MCF 10A (cell line): ENCODE data around the gene TMPRSS9. TPM values are rescaled to one million over a fixed set of nuclear protein-coding genes. Genes with fewer than 3 reads are reported as not detected.
"Not testable (repeated sequence)": the region's sequence is repeated elsewhere in the genome, so short reads cannot be mapped to it uniquely, and the experiment has no call there.

Experiments
- BruUV-seq: library from RNA; stranded (reverse); fragments of 400-500 nt; replicated peaks from 2 replicates; lab custom pipeline; 2021; lab: Mats Ljungman, UMichigan
- CTCF ChIA-PET: fragments of 300-600 bp; sonication (Branson Sonifier 250); formaldehyde crosslinking; extraction: SDS; loops from one replicate; lab custom pipeline; 2021; ENCODE audit warnings: antibody characterized with exemption, inconsistent platforms; lab: Yijun Ruan, JAX
- POLR2A ChIA-PET: fragments of 300-600, 350-650 bp; sonication (Branson Sonifier 250); formaldehyde crosslinking; extraction: SDS; loops from one replicate; lab custom pipeline; 2020; ENCODE audit warnings: antibody characterized with exemption, inconsistent platforms; lab: Yijun Ruan, JAX
- DNase-seq: peaks from one replicate; pipeline ENCODE4 v3.0.0-alpha.2; 2018; ENCODE audit not compliant: unreplicated experiment
- H3K27ac Mint-ChIP-seq: one replicate; pipeline ENCODE4 v1.8.0; 2022; ENCODE audit warnings: mild to moderate bottlenecking, low read depth, mixed read lengths; ENCODE audit not compliant: unreplicated experiment
- H3K27me3 Mint-ChIP-seq: one replicate; pipeline ENCODE4 v1.8.0; 2022; ENCODE audit warnings: mixed read lengths; ENCODE audit not compliant: insufficient read depth, unreplicated experiment
- H3K36me3 Mint-ChIP-seq: one replicate; pipeline ENCODE4 v1.8.0; 2022; ENCODE audit warnings: mild to moderate bottlenecking, moderate library complexity, mixed read lengths; ENCODE audit not compliant: insufficient read depth, unreplicated experiment
- H3K4me1 Mint-ChIP-seq: one replicate; pipeline ENCODE4 v1.8.0; 2022; ENCODE audit warnings: mixed read lengths; ENCODE audit not compliant: insufficient read depth, unreplicated experiment
- H3K4me3 Mint-ChIP-seq: one replicate; pipeline ENCODE4 v1.8.0; 2022; ENCODE audit warnings: mild to moderate bottlenecking, moderate library complexity, mixed read lengths; ENCODE audit not compliant: unreplicated experiment
- H3K9me3 Mint-ChIP-seq: one replicate; pipeline ENCODE4 v1.8.0; 2022; ENCODE audit warnings: mixed read lengths; ENCODE audit not compliant: unreplicated experiment
- intact Hi-C: fragments of 100-400 bp; cut with micrococcal nuclease; formaldehyde crosslinking; loops from 2 replicates; pipeline ENCODE4 v1.14.1; 2022
- total RNA-seq: library from RNA; stranded (reverse); gene quantifications from 2 replicates; pipeline ENCODE4 v1.2.3, GENCODE V29; 2022
- TF ChIP-seq, protein P1 (sequence below): fragments of 200-600 bp; IDR thresholded peaks from one replicate; pipeline ENCODE4 v1.8.0; 2022; ENCODE audit warnings: antibody characterized with exemption, mild to moderate bottlenecking; ENCODE audit not compliant: unreplicated experiment

TMPRSS9 gene
- total RNA-seq, 1 experiment from 2014 or later: not detected

DNA sequence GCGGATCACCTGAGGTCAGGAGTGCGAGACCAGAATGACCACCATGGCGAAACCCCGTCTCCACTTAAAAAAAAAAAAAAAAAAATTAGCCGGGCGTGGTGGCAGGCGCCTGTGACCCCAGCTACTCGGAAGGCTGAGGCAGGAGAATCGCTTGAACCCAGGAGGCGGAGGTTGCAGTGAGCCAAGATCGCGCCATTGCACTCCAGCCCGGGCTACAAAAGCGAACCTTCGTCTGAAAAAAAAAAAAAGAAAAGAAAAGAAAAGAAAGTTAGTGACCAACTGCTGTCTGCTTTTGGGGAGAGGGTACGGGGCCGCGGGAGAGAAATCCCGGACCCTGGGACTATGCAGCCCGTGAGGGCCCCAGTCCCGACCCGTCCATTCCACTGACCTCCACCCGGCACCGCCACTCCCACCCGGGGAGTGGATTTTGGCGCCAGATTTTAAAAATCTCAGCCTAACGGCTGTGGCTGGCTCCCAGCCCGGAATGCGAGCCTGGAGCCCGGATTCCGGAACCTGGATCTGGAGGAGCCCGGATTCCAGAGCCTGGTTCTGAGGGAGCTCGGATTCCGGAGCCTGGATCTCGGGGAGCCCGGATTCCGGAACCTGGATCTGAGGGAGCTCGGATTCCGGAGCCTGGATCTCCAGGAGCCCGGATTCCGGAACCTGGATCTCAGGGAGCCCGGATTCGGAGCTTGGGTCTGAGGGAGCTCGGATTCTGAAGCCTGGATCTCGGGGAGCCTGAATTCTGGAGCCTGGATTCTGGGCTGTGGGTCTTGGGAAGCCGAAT lies 102.8 kb downstream of the TMPRSS9 start:
- Mint-ChIP-seq H3K4me3 (peak overlapping the region; percentile 91), H3K9me3 (no peaks in the 10 kb centered on the region), H3K27ac (no peak overlapping the region), H3K4me1 (peaks cover 9% of the 10 kb centered on the region), H3K27me3 (no peaks in the 10 kb centered on the region), H3K36me3 (no peaks in the 10 kb centered on the region)
- intact Hi-C loops: no loop called here
- CTCF ChIA-PET: interaction anchor here (0.6 to 1.0 kb wide), 5 partner anchors 36 to 1157 kb away, joined by 3 to 6 read pairs (median 3); no protein-coding TSS in a partner anchor
- peak; percentile 97 for DNase-seq
- TF ChIP-seq, protein P1, sequence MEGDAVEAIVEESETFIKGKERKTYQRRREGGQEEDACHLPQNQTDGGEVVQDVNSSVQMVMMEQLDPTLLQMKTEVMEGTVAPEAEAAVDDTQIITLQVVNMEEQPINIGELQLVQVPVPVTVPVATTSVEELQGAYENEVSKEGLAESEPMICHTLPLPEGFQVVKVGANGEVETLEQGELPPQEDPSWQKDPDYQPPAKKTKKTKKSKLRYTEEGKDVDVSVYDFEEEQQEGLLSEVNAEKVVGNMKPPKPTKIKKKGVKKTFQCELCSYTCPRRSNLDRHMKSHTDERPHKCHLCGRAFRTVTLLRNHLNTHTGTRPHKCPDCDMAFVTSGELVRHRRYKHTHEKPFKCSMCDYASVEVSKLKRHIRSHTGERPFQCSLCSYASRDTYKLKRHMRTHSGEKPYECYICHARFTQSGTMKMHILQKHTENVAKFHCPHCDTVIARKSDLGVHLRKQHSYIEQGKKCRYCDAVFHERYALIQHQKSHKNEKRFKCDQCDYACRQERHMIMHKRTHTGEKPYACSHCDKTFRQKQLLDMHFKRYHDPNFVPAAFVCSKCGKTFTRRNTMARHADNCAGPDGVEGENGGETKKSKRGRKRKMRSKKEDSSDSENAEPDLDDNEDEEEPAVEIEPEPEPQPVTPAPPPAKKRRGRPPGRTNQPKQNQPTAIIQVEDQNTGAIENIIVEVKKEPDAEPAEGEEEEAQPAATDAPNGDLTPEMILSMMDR: no peak
- BruUV-seq: TSS peak; percentile 88
- POLR2A ChIA-PET: interaction anchor here (0.6 to 3.5 kb wide), 18 partner anchors 9 to 605 kb away, joined by 3 to 26 read pairs (median 4); partner anchors contain the start of genes GADD45B and TIMM13

DNA sequence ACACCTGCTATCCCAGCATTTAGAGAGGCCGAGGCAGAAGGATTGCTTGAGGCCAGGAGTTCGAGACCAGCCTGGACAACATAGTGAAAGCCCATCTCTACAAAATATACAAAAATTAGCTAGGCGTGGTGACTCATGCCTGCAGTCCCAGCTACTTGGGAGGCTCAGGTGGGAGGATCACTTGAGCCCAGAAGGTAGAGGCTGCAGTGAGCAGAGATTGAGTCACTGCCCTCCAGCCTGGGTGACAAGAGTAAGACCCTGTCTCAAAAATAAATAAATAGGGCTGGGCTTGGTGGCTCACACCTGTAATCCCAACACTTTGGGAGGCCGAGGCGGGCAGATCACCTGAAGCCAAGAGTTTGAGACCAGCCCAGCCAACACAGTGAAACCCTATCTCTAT lies 103.6 kb downstream of the TMPRSS9 start:
- ChIA-PET POLR2A (interaction anchor here (0.9 to 3.5 kb wide), 9 partner anchors 13 to 431 kb away, joined by 3 to 26 read pairs (median 4); partner anchors contain the start of gene GADD45B), CTCF (interaction anchor here (0.6 to 0.7 kb wide), 3 partner anchors 134 to 230 kb away, joined by 3 to 6 read pairs (median 3); no protein-coding TSS in a partner anchor)
- DNase-seq, intact Hi-C loops, H3K27me3 Mint-ChIP-seq, H3K9me3 Mint-ChIP-seq, BruUV-seq, H3K27ac Mint-ChIP-seq, H3K36me3 Mint-ChIP-seq, H3K4me1 Mint-ChIP-seq, H3K4me3 Mint-ChIP-seq: not testable (repeated sequence)

DNA sequence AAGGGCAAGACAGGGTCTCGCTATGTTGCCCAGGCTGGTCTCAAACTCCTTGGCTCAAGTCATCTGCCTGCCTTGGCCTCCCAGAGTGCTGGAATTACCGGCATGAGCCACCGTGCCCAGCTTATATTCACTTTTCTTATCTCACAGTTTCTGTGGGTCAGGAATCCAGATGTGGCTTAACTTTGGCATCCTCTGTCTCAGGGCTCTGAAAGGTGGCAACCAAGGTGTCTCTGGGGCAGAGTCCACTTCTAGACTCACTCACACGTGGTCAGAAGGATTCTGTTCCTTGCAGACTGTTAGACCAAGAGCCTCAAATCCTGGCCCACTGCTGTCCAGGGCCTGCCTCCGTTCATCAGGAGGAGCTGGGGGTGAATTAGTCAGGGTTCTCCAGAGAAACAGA lies 104.3 kb downstream of the TMPRSS9 start:
- Mint-ChIP-seq H3K4me3 (no peak overlapping the region), H3K4me1 (peaks cover 13% of the 10 kb centered on the region), H3K9me3 (no peaks in the 10 kb centered on the region), H3K36me3 (no peaks in the 10 kb centered on the region), H3K27ac (no peak overlapping the region), H3K27me3 (no peaks in the 10 kb centered on the region)
- no TSS peak for BruUV-seq
- POLR2A ChIA-PET: interaction anchor here (1.5 kb wide), 1 partner anchor 10 kb away, joined by 5 read pairs; no protein-coding TSS in a partner anchor
- intact Hi-C loops: no loop called here
- TF ChIP-seq, protein P1: no peak
- CTCF ChIA-PET: interaction anchor here (0.7 kb wide), 1 partner anchor 147 kb away, joined by 3 read pairs; no protein-coding TSS in a partner anchor
- DNase-seq: no peak

DNA sequence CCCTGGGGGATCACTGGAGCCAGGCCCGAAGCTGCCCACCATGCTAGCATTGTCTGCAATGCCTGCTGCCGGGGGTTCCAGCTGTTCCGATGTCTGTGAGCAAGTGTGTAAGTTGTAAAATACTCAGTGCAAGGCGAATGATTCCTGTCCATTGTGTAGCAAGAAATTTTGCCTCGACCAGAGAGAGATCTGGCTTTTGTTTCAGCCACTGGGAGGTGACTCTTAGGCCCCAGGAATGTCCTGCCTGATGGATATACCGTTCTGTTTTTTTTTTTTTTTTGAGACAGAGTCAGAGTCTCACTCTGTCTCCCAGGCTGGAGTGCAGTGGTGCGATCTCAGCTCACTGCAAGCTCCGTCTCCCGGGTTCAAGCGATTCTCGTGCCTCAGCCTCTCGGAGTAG lies 108.5 kb downstream of the TMPRSS9 start:
- intact Hi-C loops: no loop called here
- no peaks in the 10 kb centered on the region for H3K27me3 Mint-ChIP-seq
- no TSS peak for BruUV-seq
- peaks cover 10% of the 10 kb centered on the region for H3K4me1 Mint-ChIP-seq
- H3K36me3 Mint-ChIP-seq: no peaks in the 10 kb centered on the region
- ChIA-PET CTCF (interaction anchor here (0.7 to 1.0 kb wide), 2 partner anchors 28 to 146 kb away, joined by 3 to 4 read pairs; no protein-coding TSS in a partner anchor), POLR2A (interaction anchor here (1.0 to 1.6 kb wide), 4 partner anchors 41 to 197 kb away, joined by 3 to 5 read pairs (median 4); no protein-coding TSS in a partner anchor)
- no peak overlapping the region for H3K4me3 Mint-ChIP-seq
- TF ChIP-seq, protein P1: no peak
- DNase-seq: no peak
- no peaks in the 10 kb centered on the region for H3K9me3 Mint-ChIP-seq
- H3K27ac Mint-ChIP-seq: no peak overlapping the region
